HG03095 (cell line): Measurements from ENCODE around the gene OR52B6.
A peak's percentile ranks its signal among the peaks of the same experiment; 100 is the strongest.
"Not testable (repeated sequence)": the region's sequence is repeated elsewhere in the genome, so short reads cannot be mapped to it uniquely, and the experiment has no call there.

Source experiments
- ATAC-seq: cut with Tn5 transposase; IDR thresholded peaks from one replicate; pipeline ENCODE4 v1.9.1; 2021; ENCODE audit warnings: moderate library complexity; ENCODE audit not compliant: unreplicated experiment

The OR52B6 gene

DNA sequence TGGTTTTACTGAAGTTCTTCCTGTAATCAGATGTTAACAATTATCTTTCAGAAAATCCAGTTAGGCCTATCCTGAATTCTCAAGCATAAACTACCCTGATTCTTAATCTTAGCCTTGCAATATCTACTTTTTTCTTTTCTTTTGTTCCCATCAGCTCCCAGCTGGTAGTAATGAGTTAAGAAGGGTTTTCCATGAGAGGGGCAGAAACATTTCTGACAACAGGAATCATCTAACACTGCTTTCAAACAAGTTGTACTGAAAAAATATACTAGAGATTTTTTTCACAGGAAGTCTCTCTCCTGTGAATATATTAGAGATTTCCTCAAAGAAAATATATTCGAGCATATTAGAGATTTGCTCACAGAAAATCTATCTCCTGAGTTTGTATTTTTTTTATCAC lies 12.5 kb downstream of the OR52B6 start:
- no peak for ATAC-seq

DNA sequence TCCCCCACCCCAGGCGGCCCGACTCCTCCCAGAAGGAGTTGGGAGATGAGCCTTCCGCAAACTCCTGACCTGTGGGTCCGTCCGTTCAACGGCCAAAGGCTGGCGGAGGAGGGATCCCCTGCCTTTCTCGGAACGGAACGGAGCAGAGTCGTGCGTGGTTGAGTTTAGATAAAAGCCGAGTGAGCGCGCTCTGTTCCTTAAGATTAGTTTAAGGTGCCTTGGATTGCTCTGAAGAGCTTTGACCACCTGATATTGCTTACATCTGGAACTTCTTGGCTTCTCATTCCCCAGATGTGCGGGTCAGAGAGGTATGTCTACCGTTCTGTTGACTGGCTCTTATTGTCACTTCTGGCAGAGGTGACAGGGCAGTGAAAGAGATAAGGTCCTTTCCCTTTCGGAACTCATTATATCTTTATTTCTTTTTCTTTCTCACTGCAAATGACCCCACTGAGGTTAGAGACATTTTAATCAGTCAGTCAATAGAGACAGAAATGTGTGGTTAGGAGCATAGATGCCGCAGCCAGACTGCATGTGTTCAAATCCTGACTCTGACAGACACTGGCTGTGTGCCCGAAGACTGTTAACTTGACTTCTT lies 16.0 kb downstream of the OR52B6 start, which contains the start of gene TRIM6:
Gene TRIM6 (plus strand): TSS at position 31 of the 595 bp plus-strand sequence. CDS start 261 bp downstream, at position 292.
- no peak for ATAC-seq

- no peak for ATAC-seq
These were observed 17.3 kb downstream of the OR52B6 start for GRCh38 chr11:5597953-5598352.

DNA sequence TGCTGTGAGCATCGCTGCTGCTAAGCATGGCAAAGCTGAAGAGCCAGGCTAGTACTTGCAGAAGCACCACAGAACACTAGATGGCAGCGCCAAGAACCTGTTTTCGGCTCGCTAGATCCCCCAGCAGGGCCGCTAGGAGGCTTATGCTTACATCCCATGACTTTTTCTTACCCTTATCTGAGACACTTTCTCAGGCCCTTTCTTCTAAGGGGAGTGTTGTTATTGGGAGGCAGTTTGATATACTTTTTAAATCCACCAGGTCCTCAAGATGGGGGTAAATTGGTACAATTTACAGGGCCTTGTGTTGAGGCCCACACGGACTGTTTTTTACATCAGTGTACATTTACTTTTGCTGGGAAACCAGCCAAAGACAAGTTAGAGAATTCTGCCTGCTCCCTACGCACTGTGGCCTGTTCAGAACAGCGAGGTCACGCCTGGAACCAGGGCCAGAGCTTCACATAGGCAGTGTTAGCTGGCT lies 19.7 kb downstream of the OR52B6 start:
- peak; percentile 83 for ATAC-seq

DNA sequence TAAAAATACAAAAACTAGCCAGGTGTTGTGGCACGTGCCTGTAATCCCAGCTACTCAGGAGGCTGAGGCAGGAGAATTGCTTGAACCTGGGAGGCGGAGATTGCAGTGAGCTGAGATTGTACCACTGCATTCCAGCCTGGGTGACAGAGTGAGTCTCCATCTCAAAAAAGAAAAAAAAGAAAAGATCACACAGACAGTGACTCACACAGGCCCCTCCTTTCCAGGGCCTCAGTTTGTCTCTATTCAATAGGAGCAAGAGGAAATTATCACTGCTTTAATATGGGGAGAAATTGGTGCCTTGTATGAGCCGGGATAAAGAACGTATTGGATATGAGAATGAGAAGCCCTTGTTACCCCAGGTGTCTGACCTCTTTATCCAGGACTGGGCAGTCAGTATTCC lies 22.1 kb downstream of the OR52B6 start:
- not testable (repeated sequence) for ATAC-seq

DNA sequence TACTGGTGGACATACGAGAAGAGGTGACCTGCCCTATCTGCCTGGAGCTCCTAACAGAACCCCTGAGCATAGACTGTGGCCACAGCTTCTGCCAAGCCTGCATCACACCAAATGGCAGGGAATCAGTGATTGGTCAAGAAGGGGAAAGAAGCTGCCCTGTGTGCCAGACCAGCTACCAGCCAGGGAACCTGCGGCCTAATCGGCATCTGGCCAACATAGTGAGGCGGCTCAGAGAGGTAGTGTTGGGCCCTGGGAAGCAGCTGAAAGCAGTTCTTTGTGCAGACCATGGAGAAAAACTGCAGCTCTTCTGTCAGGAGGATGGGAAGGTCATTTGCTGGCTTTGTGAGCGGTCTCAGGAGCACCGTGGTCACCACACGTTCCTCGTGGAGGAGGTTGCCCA lies 22.6 kb downstream of the OR52B6 start:
- no peak for ATAC-seq

GRCh38 chr11:5604896-5605295 lies 24.2 kb downstream of the OR52B6 start:
- no peak for ATAC-seq

DNA sequence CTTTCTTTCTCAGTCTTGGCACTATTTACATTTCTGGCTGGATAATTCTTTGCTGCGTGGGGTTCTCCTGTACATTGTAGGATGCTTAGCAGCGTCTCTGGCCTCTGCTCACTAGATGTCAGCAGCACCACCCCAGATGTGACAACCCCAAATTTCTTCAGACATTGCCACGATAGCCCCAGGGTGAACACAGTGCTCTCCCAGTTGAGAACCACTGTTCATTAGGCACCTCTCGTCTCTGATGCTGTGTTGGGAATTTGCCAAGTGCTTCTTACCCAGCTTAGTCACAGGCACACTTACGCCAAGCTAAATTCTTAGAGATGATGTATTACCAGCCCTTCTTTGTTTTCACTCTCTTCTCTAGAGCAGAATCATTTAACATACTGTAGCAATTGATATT lies 25.2 kb downstream of the OR52B6 start:
- no peak for ATAC-seq

GRCh38 chr11:5608808-5609207 lies 28.1 kb downstream of the OR52B6 start:
- ATAC-seq, result no peak

GRCh38 chr11:5610446-5610845 lies 29.8 kb downstream of the OR52B6 start:
- ATAC-seq, result no peak

DNA sequence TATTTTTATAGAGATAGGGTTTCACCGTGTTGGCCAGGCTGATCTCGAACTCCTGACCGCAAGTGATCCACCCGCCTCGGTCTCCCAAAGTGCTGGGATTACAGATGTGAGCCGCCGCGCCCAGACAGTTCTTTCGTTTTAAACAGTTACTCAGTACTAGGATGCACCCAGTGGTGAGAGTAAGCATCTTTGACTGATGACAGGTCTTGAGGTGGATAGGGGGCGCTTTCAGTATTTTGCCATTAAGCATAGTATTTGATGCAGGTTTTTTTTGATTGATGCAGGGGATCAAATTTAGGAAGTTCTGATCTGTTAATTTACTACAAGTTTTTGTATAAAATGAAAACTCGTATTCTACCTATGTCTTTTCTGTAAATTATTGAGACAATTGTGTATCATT lies 30.9 kb downstream of the OR52B6 start:
- ATAC-seq, result no peak

- no peak for ATAC-seq
These were observed 38.1 kb downstream of the OR52B6 start for GRCh38 chr11:5618807-5619206.

DNA sequence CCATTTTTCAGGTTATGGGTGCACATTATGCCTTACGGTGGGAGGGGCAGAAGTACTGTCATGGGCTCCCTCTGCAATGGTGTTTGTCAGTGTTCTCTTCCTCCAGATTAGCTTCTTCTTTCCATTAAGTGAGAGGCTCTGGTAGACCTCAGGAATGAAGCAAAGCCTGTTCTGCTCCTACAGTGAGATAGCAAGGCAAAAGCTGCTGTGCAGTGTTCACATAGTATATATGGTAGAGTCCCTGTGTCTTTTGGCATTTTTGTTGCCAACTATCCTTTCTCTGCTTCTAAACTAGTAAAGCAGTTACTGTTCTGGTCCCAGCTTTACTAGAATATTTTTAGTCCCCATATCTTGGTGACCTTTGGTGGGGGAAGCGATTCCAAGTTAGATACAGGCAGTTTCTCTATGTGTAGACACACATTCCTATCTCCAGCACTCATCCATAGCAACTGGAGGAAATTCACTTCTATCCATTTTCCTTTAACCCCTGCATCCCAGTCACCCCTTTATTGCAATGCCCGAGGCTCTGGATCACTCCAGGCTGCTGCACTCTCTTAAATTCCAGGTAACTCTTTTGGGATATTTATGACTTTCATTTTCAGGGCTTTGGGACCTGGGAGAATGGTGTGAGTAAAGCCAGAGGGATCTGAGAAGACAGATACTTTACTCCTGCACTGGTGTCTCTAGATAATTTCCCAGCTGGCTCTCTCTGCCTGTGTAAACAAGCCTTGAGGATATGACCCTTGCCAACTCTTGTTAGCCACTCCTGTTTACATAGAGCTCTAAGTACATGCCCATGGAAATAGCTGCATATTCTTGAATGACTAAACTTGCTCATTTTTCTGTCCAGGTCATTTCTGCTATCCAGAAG lies 40.2 kb downstream of the OR52B6 start:
- ATAC-seq, result no peak

- no peak for ATAC-seq
These were observed 40.9 kb downstream of the OR52B6 start for GRCh38 chr11:5621580-5621979.

DNA sequence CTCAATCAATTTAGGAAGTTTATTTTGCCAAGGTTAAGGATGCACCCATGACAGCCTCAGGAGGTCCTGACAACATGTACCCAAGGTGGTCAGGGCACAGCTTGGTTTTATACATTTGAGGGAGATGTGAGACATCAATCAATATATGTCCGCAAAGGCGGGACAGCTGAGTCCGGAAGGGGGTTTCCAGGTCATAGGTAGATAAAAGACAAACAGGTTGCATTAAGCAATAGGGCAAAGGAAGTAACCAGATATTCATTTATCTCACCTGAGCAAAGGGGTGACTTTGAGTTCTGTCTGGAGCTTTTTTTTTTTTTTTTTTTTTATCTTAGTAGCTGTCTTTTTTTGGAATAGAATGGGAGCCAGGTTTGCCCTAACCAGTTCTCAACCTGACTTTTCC lies 42.1 kb downstream of the OR52B6 start:
- ATAC-seq, result no peak

DNA sequence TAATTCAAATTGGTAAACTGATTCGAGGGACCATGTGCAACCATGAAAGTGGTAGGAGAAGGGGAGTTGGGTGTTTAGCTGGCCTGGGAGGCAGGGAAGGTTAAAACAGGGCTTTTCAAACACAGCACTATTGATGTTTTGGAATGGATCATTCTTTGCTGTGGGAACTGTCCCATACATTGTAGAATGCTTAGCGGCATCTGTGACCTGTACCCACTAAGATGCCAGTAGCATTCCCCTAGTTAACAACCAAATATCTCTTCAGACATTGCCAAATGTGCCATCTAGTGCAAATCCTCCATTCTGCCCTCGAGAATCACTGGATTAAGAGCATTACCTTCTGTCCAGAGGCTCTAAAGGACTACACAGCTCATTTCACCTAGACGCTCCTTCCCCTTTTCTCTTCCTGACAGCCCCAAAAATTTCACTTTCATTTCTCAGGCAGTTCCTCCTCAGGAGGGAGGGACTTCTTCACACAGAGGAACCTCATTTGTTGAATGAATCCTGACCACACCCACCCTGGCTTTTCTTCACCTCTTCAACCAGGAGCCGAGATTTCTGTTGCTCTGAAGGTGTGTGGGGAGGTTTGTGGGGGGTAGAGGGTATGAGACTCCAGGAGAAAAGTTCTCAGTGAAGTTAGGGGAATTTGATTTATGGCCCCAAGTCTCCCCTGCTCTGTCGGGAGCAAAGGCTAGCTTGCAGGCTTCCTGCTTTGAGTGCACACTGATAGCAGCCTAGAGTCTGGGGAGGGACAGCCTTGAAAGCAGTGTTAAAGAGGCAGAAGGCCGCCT lies 44.0 kb downstream of the OR52B6 start, which contains the start of gene TRIM34:
Gene TRIM34 (plus strand): TSS at position 513 of the 791 bp plus-strand sequence. CDS start 7,331 bp downstream, outside the sequence.
- ATAC-seq, result peak; percentile 96

DNA sequence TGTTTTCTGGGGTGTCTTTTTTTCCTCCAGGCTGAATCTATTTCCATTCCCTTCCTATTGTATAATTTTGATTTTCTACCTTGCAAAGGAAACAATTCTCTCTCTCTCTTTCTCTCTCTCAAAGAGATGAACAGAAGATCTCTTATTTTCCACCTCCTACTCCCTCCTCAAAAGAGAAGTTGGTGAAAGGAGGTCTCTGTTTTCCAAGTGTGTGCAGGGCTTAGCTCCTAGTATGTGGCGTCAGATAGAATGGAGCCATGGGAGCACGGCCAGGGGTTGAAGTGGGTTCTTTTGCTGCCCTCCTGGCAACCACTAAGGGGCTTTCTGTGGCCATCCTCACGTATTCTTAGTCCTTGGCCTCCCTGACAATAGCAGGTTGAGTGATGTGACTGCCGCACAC lies 44.6 kb downstream of the OR52B6 start:
- no peak for ATAC-seq

DNA sequence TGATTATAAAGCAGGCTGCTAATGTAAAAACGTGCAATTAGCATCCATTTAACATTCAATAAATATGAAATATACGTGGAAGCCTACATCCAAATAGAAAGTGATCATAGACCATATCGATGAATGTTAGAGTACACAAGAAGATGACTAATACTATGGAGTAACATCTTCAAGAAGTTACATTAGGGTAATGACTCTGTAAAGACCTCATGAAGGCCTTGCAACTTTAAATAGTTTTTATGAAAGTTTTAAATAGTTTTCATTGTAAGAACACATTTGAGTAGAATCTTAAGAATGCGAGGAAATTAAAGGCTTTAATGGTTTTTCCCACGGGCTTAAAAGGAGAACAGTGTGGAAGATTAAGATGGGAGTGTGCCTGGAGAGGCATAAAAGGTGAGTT lies 45.5 kb downstream of the OR52B6 start:
- ATAC-seq, result no peak

GRCh38 chr11:5631417-5631816 lies 50.7 kb downstream of the OR52B6 start:
- no peak for ATAC-seq
